Neuron (in vitro differentiated cells): ENCODE measurements around the gene SNPH.

ENCODE experiments used
- H2AFZ ChIP-seq: one replicate; pipeline ENCODE4 v1.6.1; 2013; ENCODE audit warnings: low read depth, mild to moderate bottlenecking, inconsistent platforms, low read length, moderate library complexity
- H3K27me3 ChIP-seq: one replicate; pipeline ENCODE4 v1.6.1; 2013; ENCODE audit warnings: low read length; ENCODE audit not compliant: insufficient read depth
- H3K36me3 ChIP-seq: one replicate; pipeline ENCODE4 v1.6.1; 2013; ENCODE audit warnings: low read length; ENCODE audit not compliant: insufficient read depth
- H3K4me1 ChIP-seq: one replicate; pipeline ENCODE4 v1.6.1; 2013; ENCODE audit warnings: low read length; ENCODE audit not compliant: insufficient read depth
- H3K4me3 ChIP-seq: 2 replicates; pipeline ENCODE4 v1.5.1; 2013; ENCODE audit warnings: mild to moderate bottlenecking, low read length, moderate library complexity
- H3K9me3 ChIP-seq: one replicate; pipeline ENCODE4 v1.6.1; 2013; ENCODE audit warnings: low read length

SNPH gene

GRCh38 chr20:1309439-1309847 is 43.3 kb downstream of the SNPH start:
- Histone ChIP-seq H3K36me3 (no peaks in the 10 kb centered on the region), H3K4me1 (peaks cover 18% of the 10 kb centered on the region), H3K4me3 (no peak overlapping the region), H3K9me3 (no peaks in the 10 kb centered on the region), H2AFZ (peak overlapping the region; percentile 24), H3K27me3 (no peaks in the 10 kb centered on the region)

DNA sequence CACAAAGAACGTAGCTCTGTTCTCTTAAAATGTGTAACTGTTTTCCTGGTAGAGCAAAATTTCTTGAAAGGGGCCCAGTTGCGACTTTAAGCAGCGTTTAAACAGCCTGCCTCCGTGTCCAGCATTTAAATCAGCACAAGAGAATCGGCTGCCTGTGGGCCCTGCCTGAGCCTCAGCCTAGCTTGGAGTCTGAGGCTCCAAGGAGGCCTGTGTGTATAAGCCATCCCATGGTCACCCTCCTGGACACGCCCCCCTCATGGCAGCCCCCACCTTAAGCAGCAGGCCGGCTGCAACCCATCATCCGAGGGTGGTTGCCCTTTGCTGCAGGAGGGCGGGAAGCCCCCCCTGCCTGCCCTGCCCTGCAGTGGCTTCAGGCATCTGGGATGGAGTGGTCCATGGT is 44.0 kb downstream of the SNPH start:
- Histone ChIP-seq H3K4me3 (no peak overlapping the region), H3K9me3 (no peaks in the 10 kb centered on the region), H3K4me1 (peaks cover 18% of the 10 kb centered on the region), H2AFZ (peak overlapping the region; percentile 66), H3K27me3 (no peaks in the 10 kb centered on the region), H3K36me3 (no peaks in the 10 kb centered on the region)

DNA sequence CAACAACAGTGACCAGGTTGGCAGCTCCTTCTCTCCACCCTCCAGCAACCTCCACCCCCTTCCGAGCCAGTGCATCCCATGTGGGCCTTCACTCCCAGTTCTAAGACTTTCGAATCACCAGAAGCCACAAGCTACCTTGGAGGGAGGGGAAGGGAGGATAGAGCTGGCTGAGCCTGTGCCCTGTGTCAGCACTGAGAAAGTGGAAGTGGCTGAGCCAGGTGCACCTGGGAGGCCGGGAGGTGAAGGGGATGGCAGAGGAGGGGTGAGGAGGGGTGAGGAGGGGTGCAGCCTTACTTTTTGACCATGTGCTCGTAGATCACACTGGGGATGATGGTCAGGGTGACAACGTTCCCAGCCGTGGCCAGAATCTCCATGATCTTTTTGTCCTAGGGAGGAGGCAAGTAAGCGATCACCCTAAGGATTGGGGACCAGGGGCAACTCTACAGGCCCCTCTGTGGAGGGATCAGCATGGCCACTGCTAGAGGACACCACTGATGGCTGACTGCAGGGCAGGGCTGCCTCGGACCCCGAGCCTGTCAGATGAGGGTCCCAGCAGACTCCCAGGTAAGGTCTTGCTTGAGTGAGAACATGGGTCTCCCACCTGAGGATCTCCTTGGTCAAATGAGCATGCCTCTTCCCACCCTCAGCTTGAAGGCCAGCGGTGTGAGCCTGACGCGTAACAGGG is 44.6 kb downstream of the SNPH start:
- Histone ChIP-seq H2AFZ (peak overlapping the region; percentile 66), H3K4me3 (no peak overlapping the region), H3K4me1 (peaks cover 18% of the 10 kb centered on the region), H3K9me3 (no peaks in the 10 kb centered on the region), H3K27me3 (no peaks in the 10 kb centered on the region), H3K36me3 (no peaks in the 10 kb centered on the region)

- H3K4me1 ChIP-seq, result peaks cover 18% of the 10 kb centered on the region
- no peaks in the 10 kb centered on the region for H3K9me3 ChIP-seq
- H3K36me3 ChIP-seq, result no peaks in the 10 kb centered on the region
- H3K4me3 ChIP-seq, result no peak overlapping the region
- no peak overlapping the region for H2AFZ ChIP-seq
- H3K27me3 ChIP-seq, result no peaks in the 10 kb centered on the region
Measured at GRCh38 chr20:1312308-1312707, 46.2 kb downstream of the SNPH start.

- Histone ChIP-seq H3K4me1 (peaks cover 18% of the 10 kb centered on the region), H3K27me3 (peaks cover 1% of the 10 kb centered on the region), H3K36me3 (no peaks in the 10 kb centered on the region), H3K9me3 (no peaks in the 10 kb centered on the region), H2AFZ (no peak overlapping the region), H3K4me3 (no peak overlapping the region)
Measured at GRCh38 chr20:1312904-1313235, 46.8 kb downstream of the SNPH start.

DNA sequence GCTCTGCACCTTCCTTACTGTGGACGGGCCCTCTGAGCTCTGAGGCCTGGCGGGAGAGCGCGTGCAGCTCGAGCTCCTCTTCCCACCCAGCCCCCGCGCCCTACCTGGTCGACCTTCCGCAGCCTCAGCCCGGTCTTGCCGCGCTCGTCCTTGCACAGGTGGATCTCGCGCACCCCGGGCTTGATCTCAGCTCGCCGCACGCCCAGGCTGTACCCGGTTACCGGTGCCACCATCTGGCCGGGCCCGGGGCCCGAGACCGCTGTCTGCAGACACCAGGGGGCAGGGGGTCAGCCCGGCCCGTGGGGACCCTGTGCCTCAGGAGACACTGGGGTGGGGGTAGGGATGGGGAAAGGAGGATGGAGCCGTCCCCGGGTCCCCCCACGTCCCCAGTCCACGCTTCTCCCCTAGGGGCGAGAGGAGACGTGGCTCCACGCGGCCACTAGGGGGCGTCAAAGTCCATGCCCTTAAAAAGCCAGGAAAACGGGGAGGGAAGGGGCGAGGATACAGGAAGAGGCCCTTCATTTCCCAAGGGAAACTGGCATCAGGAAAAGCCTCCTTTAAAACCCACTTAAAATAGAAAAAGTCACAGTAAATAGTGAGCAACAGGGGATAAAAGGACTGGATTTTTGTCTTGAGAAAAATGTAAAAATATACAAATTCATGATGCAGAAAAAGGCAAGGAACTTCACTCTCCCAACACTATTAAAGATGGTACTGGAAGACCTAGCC is 47.3 kb downstream of the SNPH start:
- H3K4me1 ChIP-seq, result peaks cover 18% of the 10 kb centered on the region
- no peak overlapping the region for H2AFZ ChIP-seq
- peaks cover 3% of the 10 kb centered on the region for H3K27me3 ChIP-seq
- H3K4me3 ChIP-seq, result no peak overlapping the region
- no peaks in the 10 kb centered on the region for H3K36me3 ChIP-seq
- H3K9me3 ChIP-seq, result no peaks in the 10 kb centered on the region

GRCh38 chr20:1315804-1316203 is 49.7 kb downstream of the SNPH start:
- no peak overlapping the region for H2AFZ ChIP-seq
- no peaks in the 10 kb centered on the region for H3K36me3 ChIP-seq
- H3K9me3 ChIP-seq, result no peaks in the 10 kb centered on the region
- peaks cover 3% of the 10 kb centered on the region for H3K27me3 ChIP-seq
- no peak overlapping the region for H3K4me3 ChIP-seq
- H3K4me1 ChIP-seq, result no peaks in the 10 kb centered on the region

- Histone ChIP-seq H3K4me3 (no peak overlapping the region), H3K9me3 (no peaks in the 10 kb centered on the region), H3K27me3 (peaks cover 3% of the 10 kb centered on the region), H3K36me3 (no peaks in the 10 kb centered on the region), H3K4me1 (no peaks in the 10 kb centered on the region), H2AFZ (no peak overlapping the region)
Measured at GRCh38 chr20:1317545-1318255, 51.6 kb downstream of the SNPH start.

DNA sequence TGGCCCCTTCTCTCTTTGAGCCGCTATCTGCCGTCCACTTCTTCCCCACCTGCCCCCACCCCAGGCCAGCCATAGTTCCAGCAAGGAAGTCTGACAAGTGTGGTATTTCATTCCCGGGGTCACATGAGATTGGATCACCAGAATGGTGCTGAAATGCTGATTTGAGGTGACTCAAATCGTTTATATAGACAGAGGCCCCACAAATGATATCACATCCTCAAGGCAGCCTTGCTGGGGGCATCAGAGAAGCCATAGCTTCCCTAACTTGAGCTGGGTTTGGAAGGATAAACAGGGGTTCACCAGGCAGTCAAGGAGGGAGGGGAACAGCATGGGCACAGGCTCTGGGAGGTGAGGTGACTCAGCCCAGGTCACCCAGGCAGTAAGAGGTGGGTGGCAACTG is 53.0 kb downstream of the SNPH start:
- H3K4me1 ChIP-seq, result no peaks in the 10 kb centered on the region
- no peak overlapping the region for H3K4me3 ChIP-seq
- H3K36me3 ChIP-seq, result no peaks in the 10 kb centered on the region
- H3K27me3 ChIP-seq, result peaks cover 3% of the 10 kb centered on the region
- no peak overlapping the region for H2AFZ ChIP-seq
- H3K9me3 ChIP-seq, result no peaks in the 10 kb centered on the region

GRCh38 chr20:1319462-1319861 is 53.4 kb downstream of the SNPH start:
- Histone ChIP-seq H3K4me1 (peaks cover under 1% of the 10 kb centered on the region), H3K27me3 (peaks cover 3% of the 10 kb centered on the region), H3K36me3 (no peaks in the 10 kb centered on the region), H2AFZ (no peak overlapping the region), H3K9me3 (no peaks in the 10 kb centered on the region), H3K4me3 (no peak overlapping the region)

GRCh38 chr20:1320016-1320415 is 53.9 kb downstream of the SNPH start:
- Histone ChIP-seq H3K4me3 (no peak overlapping the region), H2AFZ (no peak overlapping the region), H3K4me1 (peaks cover 6% of the 10 kb centered on the region), H3K9me3 (no peaks in the 10 kb centered on the region), H3K36me3 (no peaks in the 10 kb centered on the region), H3K27me3 (peaks cover 3% of the 10 kb centered on the region)

- H3K4me3 ChIP-seq, result no peak overlapping the region
- H3K36me3 ChIP-seq, result no peaks in the 10 kb centered on the region
- no peak overlapping the region for H2AFZ ChIP-seq
- H3K27me3 ChIP-seq, result peaks cover 3% of the 10 kb centered on the region
- H3K4me1 ChIP-seq, result peaks cover 9% of the 10 kb centered on the region
- H3K9me3 ChIP-seq, result no peaks in the 10 kb centered on the region
Measured at GRCh38 chr20:1320902-1321653, 55.0 kb downstream of the SNPH start.

GRCh38 chr20:1321654-1321939 is 55.5 kb downstream of the SNPH start:
- Histone ChIP-seq H3K27me3 (peaks cover 3% of the 10 kb centered on the region), H3K4me3 (no peak overlapping the region), H3K9me3 (no peaks in the 10 kb centered on the region), H3K36me3 (no peaks in the 10 kb centered on the region), H3K4me1 (peaks cover 15% of the 10 kb centered on the region), H2AFZ (no peak overlapping the region)
